PC-3 (cell line): Measurements from ENCODE around the gene VPS8. TPM values are rescaled to one million over a fixed set of nuclear protein-coding genes. Genes with fewer than 3 reads are reported as not detected.

Source experiments
- ATAC-seq: fragments of 200-7000 bp; cut with Tn5 transposase; 2 replicates; pipeline ENCODE4 v1.9.1; 2020; ENCODE audit warnings: mild to moderate bottlenecking, moderate library complexity
- BruUV-seq: library from RNA; stranded (reverse); fragments of 400-500 nt; replicated peaks from 2 replicates; lab custom pipeline; 2021; lab: Mats Ljungman, UMichigan
- CTCF ChIA-PET: fragments of 300-600 bp; sonication (Branson Sonifier 250); formaldehyde crosslinking; loops from one replicate; lab custom pipeline; 2022; ENCODE audit warnings: antibody characterized with exemption; lab: Charles Lee
- POLR2A ChIA-PET: fragments of 300-600 bp; sonication (Branson Sonifier 250); formaldehyde crosslinking; loops from one replicate; lab custom pipeline; 2022; ENCODE audit warnings: antibody characterized with exemption; ENCODE audit not compliant: unreplicated experiment; lab: Charles Lee
- DNase-seq: peaks from one replicate; pipeline ENCODE4 v3.0.0-alpha.2; 2015
- H2AFZ ChIP-seq: fragments of 300-600 bp; sonication (generic); 2 replicates; pipeline ENCODE4 v1.6.0; 2016; ENCODE audit warnings: antibody characterized with exemption, low read length
- H3F3A ChIP-seq: fragments of 300-600 bp; sonication (generic); one replicate; pipeline ENCODE4 v1.6.0; 2017; ENCODE audit warnings: antibody characterized with exemption, low read length, control low read depth, mild to moderate bottlenecking; ENCODE audit not compliant: unreplicated experiment
- H3K27ac ChIP-seq: fragments of 300-600 bp; sonication (generic); 2 replicates; pipeline ENCODE4 v1.5.1; 2016; ENCODE audit warnings: mild to moderate bottlenecking, low read length
- H3K27me3 ChIP-seq: fragments of 300-600 bp; sonication (generic); 2 replicates; pipeline ENCODE4 v1.6.1; 2016; ENCODE audit warnings: low read length, mixed read lengths
- H3K36me3 ChIP-seq: fragments of 300-600 bp; sonication (generic); 2 replicates; pipeline ENCODE4 v1.6.1; 2016; ENCODE audit warnings: low read depth, mixed run types, low read length, mixed read lengths
- H3K4me1 ChIP-seq: fragments of 300-600 bp; sonication (generic); 2 replicates; pipeline ENCODE4 v1.5.1; 2016; ENCODE audit warnings: low read length; ENCODE audit not compliant: insufficient read depth
- H3K4me2 ChIP-seq: fragments of 300-600 bp; sonication (generic); 2 replicates; pipeline ENCODE4 v1.6.0; 2016; ENCODE audit warnings: low read length
- H3K4me3 ChIP-seq: fragments of 300-600 bp; sonication (generic); 2 replicates; pipeline ENCODE4 v1.5.1; 2016; ENCODE audit warnings: mild to moderate bottlenecking, low read length, mixed read lengths
- H3K79me2 ChIP-seq: fragments of 300-600 bp; sonication (generic); 2 replicates; pipeline ENCODE4 v1.6.1; 2017; ENCODE audit warnings: low read length, mixed read lengths
- H3K9ac ChIP-seq: fragments of 300-600 bp; sonication (generic); 2 replicates; pipeline ENCODE4 v1.6.0; 2016; ENCODE audit warnings: mild to moderate bottlenecking, low read length
- H3K9me2 ChIP-seq: fragments of 300-600 bp; sonication (generic); replicated peaks from 2 replicates; pipeline ENCODE4 v1.6.1; 2016; ENCODE audit warnings: mixed run types, low read length, mixed read lengths
- H3K9me3 ChIP-seq: fragments of 300-600 bp; sonication (generic); 2 replicates; pipeline ENCODE4 v1.6.1; 2016; ENCODE audit warnings: low read length, mixed read lengths
- H4K20me1 ChIP-seq: fragments of 300-600 bp; sonication (generic); 2 replicates; pipeline ENCODE4 v1.6.1; 2016; ENCODE audit warnings: low read length, mixed read lengths
- CTCF ChIP-seq: fragments of 300-600 bp; sonication (generic); conservative IDR thresholded peaks from 2 replicates; pipeline ENCODE4 v1.5.1; 2017; ENCODE audit warnings: antibody characterized with exemption, low read depth, mild to moderate bottlenecking, low read length
- EZH2 ChIP-seq: fragments of 300-600 bp; sonication (generic); IDR thresholded peaks from one replicate; pipeline ENCODE4 v1.6.1; 2017; ENCODE audit warnings: antibody characterized with exemption, mild to moderate bottlenecking, low read length; ENCODE audit not compliant: unreplicated experiment
- EZH2phosphoT487 ChIP-seq: fragments of 300-600 bp; sonication (generic); IDR thresholded peaks from 2 replicates; pipeline ENCODE4 v1.6.1; 2018; ENCODE audit warnings: mild to moderate bottlenecking, antibody characterized with exemption, low read length, borderline replicate concordance
- intact Hi-C: fragments of 100-400 bp; cut with micrococcal nuclease; formaldehyde crosslinking; loops from 2 replicates; pipeline ENCODE4 v1.9.0; 2023
- total RNA-seq: library from RNA; depleted of rRNA; stranded (reverse); fragments of >200 nt; gene quantifications from 2 replicates; pipeline ENCODE4 v1.2.3, GENCODE V29; 2014

The VPS8 gene
- total RNA-seq, 1 experiment from 2014 or later = 38.0 TPM

GRCh38 chr3:184766555-184767261 lies 45.3 kb upstream of the VPS8 start:
- H3K27me3 ChIP-seq = no peaks in the 10 kb centered on the region
- no peak overlapping the region for H3K4me3 ChIP-seq
- H3K27ac ChIP-seq = no peak overlapping the region
- DNase-seq (no peak), ATAC-seq (no peak)
- ChIA-PET POLR2A (interaction anchor here (1.2 kb wide), 1 partner anchor 206 kb away, joined by 4 read pairs; no protein-coding TSS in a partner anchor), CTCF (interaction anchor here (0.7 to 1.1 kb wide), 2 partner anchors 34 to 206 kb away, joined by 3 to 8 read pairs; partner anchors contain the start of gene EPHB3)
- no TSS peak for BruUV-seq
- H3K36me3 ChIP-seq = no peaks in the 10 kb centered on the region
- H3K4me1 ChIP-seq = peaks cover 16% of the 10 kb centered on the region
- H3K79me2 ChIP-seq = no peaks in the 10 kb centered on the region
- H2AFZ ChIP-seq = no peak overlapping the region
- TF ChIP-seq CTCF (no peak), EZH2 (no peak), EZH2phosphoT487 (no peak)
- H4K20me1 ChIP-seq = no peaks in the 10 kb centered on the region
- H3F3A ChIP-seq = no peaks in the 10 kb centered on the region
- intact Hi-C loops = no loop called here
- H3K4me2 ChIP-seq = no peak overlapping the region
- H3K9ac ChIP-seq = no peak overlapping the region
- no peaks in the 10 kb centered on the region for H3K9me3 ChIP-seq
- H3K9me2 ChIP-seq = no peaks in the 10 kb centered on the region

- intact Hi-C loops = no loop called here
- H3K4me3 ChIP-seq = no peak overlapping the region
- ATAC-seq (no peak), DNase-seq (no peak)
- no TSS peak for BruUV-seq
- TF ChIP-seq EZH2phosphoT487 (no peak), EZH2 (no peak), CTCF (no peak)
- H3K27ac ChIP-seq = no peak overlapping the region
- no peak overlapping the region for H3K4me2 ChIP-seq
- H3K4me1 ChIP-seq = peaks cover 16% of the 10 kb centered on the region
- no peaks in the 10 kb centered on the region for H3K27me3 ChIP-seq
- no peaks in the 10 kb centered on the region for H3K9me2 ChIP-seq
- ChIA-PET CTCF (interaction anchor here (1.1 kb wide), 1 partner anchor 206 kb away, joined by 3 read pairs; the partner anchor contains the start of gene EPHB3), POLR2A (no interaction called here)
- H3K9me3 ChIP-seq = no peaks in the 10 kb centered on the region
- H3F3A ChIP-seq = no peaks in the 10 kb centered on the region
- no peaks in the 10 kb centered on the region for H3K79me2 ChIP-seq
- no peaks in the 10 kb centered on the region for H4K20me1 ChIP-seq
- no peak overlapping the region for H3K9ac ChIP-seq
- H2AFZ ChIP-seq = no peak overlapping the region
- no peaks in the 10 kb centered on the region for H3K36me3 ChIP-seq
These were observed 44.6 kb upstream of the VPS8 start for GRCh38 chr3:184767377-184767776.
